Gastroesophageal sphincter (tissue), 3 donors: ENCODE results near the gene B4GALNT1.

Source experiments
- CTCF ChIP-seq, 4 experiments: fragments of 200-600 bp in 2 of 4; fragments of 450-650 bp in 2 of 4; sonication (generic) in 1 of 4; IDR thresholded peaks; one replicate each; pipeline ENCODE4 v1.5.1; 2017 to 2019; ENCODE audit warnings: antibody characterized with exemption in 4 of 4, mild to moderate bottlenecking in 2 of 4, moderate library complexity in 2 of 4
- EP300 ChIP-seq: sonication (generic); formaldehyde crosslinking; IDR thresholded peaks from one replicate; pipeline ENCODE4 v1.6.1; 2017; ENCODE audit warnings: antibody characterized with exemption, mild to moderate bottlenecking
- POLR2A ChIP-seq, 2 donors: fragments of 450-650 bp; IDR thresholded peaks; one replicate each; pipeline ENCODE4 v1.6.1; 2017; ENCODE audit warnings: antibody characterized with exemption in 2 of 2, mild to moderate bottlenecking in 2 of 2, moderate library complexity in 1 of 2
- POLR2AphosphoS5 ChIP-seq: sonication (generic); formaldehyde crosslinking; IDR thresholded peaks from one replicate; pipeline ENCODE4 v1.6.1; 2017; ENCODE audit warnings: antibody characterized with exemption

- no peak for TF ChIP-seq POLR2AphosphoS5
- no peak for TF ChIP-seq POLR2A (IDR thresholded peaks at IDR 0.05)
- TF ChIP-seq CTCF (IDR thresholded peaks at IDR 0.05) = no peak
- TF ChIP-seq EP300 = no peak
Measured at GRCh38 chr12:57584050-57584449, 49.0 kb downstream of the B4GALNT1 start.
